DLD1 (cell line): ENCODE results near the gene KAT6B.
"Not testable (repeated sequence)": the region's sequence is repeated elsewhere in the genome, so short reads cannot be mapped to it uniquely, and the experiment has no call there.

ENCODE experiments used
- in situ Hi-C: cut with HindIII; loops from 2 replicates; pipeline ENCODE4 v1.10.0; 2017; ENCODE audit warnings: low sequenced_read_pairs

KAT6B gene

DNA sequence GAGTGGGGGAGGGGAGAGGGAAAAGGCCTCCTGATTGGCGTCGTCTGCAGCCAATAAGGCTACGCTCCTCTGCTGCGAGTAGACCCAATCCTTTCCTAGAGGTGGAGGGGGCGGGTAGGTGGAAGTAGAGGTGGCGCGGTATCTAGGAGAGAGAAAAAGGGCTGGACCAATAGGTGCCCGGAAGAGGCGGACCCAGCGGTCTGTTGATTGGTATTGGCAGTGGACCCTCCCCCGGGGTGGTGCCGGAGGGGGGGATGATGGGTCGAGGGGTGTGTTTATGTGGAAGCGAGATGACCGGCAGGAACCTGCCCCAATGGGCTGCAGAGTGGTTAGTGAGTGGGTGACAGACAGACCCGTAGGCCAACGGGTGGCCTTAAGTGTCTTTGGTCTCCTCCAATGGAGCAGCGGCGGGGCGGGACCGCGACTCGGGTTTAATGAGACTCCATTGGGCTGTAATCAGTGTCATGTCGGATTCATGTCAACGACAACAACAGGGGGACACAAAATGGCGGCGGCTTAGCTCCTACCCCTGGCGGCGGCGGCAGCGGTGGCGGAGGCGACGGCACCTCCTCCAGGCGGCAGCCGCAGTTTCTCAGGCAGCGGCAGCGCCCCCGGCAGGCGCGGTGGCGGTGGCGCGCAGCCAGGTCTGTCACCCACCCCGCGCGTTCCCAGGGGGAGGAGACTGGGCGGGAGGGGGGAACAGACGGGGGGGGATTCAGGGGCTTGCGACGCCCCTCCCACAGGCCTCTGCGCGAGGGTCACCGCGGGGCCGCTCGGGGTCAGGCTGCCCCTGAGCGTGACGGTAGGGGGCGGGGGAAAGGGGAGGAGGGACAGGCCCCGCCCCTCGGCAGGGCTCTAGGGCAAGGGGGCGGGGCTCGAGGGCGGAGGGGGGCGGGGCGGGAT is at the start of gene KAT6B:
KAT6B (plus strand) TSS at position 459 of the 903 bp plus-strand sequence. CDS start 16,258 bp downstream, outside the sequence.
- in situ Hi-C loops, result no loop called here

DNA sequence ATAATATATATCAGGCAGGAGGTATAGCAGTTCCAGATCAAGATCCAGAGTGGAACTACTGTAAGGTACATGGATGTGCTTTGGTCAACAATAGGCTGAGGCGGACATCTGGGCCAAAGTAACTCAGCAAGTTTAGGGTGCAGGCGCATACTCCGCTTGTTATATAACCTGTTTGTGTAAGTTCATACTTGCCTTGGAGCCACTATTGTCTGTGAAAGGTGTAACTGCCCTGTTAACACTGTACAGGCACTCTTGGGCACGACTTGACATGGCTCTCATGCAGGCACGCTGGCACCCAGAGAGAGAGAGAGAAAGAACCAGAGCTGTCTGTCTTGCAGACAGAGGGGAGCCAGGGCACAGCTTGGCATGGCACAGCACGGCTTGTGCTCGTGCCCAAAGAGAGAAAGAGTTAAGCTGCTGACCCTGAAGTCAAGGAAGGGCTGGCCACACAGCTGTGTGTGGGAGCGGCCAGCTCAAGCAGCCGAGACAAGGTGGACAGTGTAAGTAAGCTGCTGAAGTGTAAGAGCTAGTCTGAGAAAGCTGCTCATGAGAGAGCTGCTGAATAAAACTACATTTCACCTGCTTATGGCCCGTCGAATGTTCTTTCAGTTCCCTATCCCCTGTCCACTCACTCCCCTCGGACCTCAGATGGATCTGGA is 47.8 kb upstream of the KAT6B start:
- in situ Hi-C loops, result no loop called here

DNA sequence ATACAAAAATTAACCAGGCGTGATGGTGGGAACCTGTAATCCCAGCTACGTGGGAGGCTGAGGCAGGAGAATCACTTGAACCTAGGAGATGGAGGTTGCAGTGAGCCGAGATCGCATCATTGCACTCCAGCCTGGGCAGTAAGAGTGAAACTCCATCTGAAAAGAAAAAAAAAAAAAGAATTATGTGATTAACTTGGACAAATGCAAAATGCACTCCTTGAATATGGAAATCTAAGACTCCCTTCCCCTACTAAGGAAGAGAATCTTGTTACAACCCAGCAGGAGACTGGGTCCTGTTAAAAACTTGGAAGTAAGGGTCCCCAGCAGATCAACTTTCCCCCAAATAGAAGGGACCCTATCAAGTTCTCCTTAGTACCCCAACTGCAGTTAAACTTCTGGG is 44.5 kb upstream of the KAT6B start:
- in situ Hi-C loops, result not testable (repeated sequence)

DNA sequence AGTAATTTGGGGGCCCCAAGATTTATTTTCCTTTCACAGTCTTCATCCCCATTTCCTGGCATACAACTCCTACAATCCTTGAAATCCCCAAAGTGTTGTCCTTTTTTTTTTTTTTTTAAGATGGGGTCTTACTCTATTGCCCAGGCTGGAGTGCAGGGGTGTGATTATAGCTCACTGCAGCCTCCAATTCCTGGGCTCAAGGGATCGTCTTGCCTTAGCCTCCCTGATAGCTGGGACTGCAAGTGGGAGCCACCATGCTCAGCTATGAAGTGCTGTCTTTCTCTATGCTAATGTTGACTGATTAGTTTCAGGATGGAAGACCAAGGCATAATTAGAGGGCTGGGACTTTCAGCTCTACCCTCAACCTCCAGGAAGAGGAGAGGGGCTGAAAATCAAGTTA is 41.9 kb upstream of the KAT6B start:
- in situ Hi-C loops, result no loop called here

DNA sequence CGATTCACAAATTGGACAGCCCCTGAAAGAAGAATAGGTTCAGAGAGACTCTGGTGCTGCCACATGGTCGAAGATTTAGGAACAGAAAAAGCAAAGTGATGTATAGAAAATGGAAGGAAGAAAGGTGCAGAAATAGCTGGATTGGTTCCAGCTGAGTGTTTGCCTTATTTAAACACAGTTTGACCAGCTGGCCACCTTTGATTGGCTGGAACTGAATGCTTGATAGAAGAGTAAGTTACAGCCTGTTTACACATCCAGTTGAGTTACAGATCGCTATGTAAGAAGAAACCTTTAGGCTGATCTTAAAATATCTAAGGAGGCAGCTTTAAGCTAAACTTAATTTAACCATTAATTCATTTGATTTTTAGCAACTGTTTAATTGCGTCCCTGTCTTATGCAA is 40.3 kb upstream of the KAT6B start:
- in situ Hi-C loops, result no loop called here

DNA sequence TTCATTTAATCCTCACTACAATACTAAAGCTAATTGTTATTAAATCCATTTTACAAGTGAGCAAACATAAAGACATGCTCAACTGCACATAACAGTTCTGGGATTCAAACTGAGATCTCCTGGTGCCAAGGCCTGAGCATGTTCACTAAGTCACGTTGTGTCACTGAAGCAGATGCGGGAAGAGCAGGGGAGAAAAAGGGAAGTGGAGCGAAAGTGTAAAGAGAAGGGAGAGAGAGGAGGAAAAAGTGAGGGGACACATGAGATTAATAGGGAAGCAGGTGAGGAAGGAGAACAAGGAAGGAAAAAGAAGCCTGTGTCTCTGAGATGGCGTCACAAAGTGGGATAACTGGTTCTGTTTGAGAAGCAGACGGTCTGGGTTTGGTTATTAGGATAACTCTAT is 38.9 kb upstream of the KAT6B start:
- in situ Hi-C loops, result no loop called here

DNA sequence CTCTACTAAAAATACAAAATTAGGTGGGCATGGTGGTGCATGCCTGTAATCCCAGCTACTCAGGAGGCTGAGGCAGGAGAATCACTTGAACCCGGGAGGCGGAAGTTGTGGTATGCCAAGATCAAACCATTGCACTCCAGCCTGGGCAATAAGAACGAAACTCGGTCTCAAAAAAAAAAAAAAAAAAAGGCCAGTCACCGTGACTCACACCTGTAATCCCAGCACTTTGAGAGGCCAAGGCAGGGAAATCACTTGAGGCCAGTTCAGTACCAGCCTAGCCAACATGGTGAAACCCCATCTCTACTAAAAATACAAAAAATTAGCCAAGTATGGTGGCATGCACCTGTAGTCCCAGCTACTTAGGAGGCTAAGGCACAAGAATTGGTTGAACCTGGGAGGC is 34.4 kb upstream of the KAT6B start:
- in situ Hi-C loops, result not testable (repeated sequence)

DNA sequence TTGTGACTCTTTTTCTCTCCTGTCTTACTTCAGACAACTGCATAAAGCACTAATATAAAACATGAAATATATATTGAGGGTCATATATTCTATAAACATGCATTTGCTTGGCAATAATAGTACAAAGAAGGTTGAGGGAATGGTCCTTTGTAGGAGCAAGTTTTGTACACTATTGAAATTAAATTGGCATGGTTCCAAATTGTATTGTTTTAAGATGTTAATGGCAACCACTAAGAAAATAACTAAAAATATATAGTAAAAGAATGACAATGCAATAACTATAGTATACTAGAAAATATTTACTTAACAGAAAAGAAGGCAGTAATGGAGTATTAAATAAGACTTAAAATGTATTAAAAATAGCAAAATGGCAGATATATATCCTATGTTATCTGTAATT is 33.7 kb upstream of the KAT6B start:
- in situ Hi-C loops, result no loop called here

DNA sequence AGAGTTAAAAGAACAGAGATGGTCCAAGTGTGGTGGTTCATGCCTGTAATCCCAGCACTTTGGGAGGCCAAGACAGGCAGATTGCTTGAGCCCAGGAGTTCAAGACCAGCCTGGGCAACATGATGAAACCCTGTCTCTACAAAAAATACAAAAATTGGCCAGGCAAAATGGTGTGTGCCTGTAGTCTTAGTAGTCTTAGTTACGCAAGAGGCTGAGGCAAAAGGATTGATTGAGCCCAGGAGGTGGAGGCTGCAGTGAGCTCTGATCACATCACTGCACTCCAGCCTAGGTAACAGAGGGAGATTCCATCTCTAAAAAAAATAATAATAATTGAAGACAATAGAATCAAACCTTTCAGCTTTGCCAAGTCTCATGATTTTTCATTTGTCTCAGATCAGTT is 33.2 kb upstream of the KAT6B start:
- in situ Hi-C loops, result not testable (repeated sequence)

DNA sequence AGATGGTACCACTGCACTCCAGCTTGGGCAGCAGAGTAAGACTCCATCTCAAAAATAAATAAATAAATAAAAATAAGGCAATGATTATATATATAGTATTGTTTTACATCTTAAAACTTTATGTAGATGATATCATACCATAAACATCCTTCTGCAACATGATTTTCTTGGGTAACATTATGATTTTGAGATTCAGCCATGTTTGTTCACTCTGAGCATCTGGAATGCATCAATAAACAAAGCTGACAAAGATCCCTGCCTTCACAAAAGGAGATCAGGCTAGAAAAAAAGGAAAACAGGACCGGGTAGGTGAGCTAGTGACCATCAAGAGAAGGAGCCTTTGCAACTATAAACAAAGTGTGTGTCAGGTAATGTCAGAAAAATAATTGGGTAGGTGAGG is 31.9 kb upstream of the KAT6B start:
- in situ Hi-C loops, result no loop called here

DNA sequence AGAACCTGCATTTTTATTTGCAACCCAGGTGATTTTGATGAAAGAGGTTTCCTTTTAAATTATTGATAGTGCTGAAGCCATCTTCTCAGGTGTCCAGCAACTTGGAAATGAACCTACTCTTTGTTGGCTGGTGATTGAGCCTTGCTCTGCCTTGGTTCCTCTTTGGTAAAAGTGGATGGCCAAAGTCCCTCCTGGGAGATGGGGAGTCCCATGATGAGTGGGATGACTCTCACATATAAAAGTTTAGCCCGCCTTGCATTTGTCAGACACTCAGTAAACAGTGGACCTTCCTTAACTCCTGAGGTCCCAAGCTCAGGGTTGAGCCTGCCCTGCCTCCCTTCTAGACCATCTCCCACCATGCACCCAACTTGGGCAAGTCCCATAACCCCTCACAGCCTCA is 28.9 kb upstream of the KAT6B start:
- in situ Hi-C loops, result no loop called here

DNA sequence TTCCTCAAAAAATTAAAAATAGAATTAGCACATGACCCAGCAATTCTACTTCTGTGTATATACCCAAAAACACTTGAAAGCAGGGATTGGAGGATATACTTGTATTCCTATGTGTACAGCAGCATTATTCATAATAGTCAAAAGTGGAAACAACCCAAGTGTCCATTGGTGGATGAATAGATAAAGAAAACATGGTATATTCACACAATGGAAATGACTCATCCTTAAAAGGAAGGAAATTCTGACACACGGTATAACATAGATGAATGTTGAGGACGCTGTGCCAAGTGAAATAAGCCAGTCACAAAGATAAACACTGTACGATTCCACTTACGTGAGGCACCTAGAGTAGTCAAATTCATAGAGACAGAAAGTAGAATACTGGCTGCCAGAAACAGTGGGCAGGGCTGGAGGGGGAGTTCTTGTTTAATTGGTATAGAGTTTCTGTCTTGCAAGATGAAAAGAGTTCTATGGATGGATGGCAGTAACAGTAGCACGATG is 26.6 kb upstream of the KAT6B start:
- in situ Hi-C loops, result no loop called here

DNA sequence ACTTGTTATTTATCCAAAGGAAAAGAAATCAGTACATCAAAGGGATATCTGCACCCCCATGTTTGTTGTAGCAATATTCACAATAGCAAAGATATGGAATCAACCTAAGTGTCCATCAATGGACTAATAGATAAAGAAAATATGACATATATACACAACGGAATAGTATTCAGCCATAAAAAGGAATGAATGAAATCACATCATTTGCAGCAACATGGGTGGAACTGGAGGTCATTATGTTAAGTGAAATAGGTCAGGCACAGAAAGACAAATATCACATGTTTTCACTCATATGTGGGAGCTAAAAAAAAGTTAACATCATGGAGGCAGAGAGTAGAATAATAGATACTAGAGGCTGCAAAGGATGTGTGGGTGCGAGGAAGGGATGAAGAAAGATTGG is 25.0 kb upstream of the KAT6B start:
- in situ Hi-C loops, result no loop called here

DNA sequence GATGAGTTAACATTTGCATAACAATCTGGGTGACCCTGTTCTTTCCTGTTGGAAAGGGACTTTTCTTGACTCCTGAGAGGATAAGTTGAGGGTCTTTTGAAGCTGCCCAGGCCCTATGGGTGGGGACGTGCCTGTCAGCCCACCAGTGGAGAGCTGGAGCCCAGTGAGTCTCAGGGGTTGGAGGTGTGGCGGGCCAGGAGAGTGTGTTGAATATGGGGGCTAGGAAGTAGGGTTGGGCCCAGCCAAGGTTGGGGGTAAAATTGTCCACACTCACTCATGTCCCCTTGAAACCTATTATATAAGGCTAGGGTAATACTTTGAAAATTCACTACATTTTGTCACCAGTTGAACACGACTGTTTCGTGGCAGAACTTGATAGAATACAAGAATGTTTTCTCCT is 17.9 kb upstream of the KAT6B start:
- in situ Hi-C loops, result no loop called here

DNA sequence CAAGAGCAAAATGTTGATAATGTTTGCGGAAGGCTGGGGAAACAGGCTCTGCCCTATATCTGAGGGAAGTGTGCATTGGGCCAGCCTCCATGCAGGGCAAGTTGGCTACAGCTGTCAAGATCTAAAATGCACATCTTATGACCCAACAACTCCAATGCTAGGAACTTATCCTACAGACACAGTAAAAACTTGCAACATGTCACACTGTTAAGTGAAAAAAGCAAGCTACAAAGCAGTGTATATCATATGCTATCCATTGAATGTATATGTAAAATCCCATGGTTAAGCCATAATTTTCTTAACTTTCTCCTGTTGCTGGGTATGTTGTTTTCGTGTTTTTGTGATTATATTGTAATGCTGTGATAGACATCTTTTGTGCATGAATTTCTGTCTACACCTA is 16.3 kb upstream of the KAT6B start:
- in situ Hi-C loops, result no loop called here

DNA sequence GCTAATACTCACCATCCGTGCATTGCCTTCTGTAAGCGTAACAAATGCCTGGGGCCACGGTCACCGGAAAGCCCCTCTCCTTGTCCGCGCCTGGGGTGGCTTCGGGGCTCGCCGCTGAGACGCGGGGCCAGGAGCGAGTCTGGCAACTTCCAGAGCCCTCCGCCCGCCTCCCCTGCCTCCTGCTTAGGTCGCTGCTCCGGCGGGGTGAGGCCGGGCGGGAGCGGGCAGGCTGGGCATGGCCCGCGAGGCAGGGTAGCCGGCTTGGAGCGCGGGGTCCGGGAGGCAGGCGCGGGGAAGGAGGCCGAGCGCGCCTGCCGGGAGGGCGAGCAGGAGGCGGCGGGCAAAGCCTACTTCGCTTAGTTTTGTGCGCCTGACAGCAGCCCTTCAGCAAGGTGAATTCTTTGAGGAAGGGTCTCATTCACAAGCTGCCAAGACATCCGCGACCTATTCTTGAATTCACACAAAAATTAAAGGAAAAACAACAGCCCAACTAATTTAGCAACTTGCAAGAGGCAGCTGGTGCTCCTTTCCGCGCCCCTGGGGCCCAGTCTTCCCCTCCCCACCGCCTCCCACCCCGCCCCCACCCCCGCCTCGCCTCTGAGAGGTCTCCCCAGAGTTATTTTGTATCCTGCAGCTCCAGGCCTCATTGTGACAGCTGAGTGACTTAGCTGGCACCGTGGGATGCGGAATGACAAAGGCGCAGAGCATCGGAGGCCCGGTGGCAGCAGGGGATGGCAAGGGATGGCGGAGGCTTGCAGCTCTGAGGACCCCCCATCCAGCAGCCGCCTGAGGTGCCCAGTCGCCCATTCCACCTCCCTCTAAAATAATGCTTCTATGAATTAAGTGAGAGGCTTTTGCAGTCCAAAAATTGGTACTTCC is 12.8 kb upstream of the KAT6B start:
- in situ Hi-C loops, result no loop called here

DNA sequence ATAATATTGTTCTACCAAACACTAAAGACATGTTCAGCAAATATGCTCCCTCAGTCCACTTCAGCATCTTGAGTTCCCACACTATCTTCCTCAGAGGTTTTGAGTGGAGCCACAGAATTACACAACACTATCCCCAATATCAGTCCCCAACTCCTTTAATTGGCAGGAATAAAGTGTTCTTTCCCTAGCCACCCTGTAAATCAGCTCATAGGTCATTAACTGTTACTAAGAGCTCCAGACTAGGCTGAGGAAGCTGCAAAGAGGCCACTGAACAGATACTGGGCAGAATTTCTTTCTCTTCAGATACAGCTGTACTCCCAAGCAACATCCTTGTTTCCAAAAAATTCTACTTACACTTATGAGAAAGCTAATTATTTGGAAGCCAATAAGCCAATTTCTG is 11.6 kb upstream of the KAT6B start:
- in situ Hi-C loops, result no loop called here

DNA sequence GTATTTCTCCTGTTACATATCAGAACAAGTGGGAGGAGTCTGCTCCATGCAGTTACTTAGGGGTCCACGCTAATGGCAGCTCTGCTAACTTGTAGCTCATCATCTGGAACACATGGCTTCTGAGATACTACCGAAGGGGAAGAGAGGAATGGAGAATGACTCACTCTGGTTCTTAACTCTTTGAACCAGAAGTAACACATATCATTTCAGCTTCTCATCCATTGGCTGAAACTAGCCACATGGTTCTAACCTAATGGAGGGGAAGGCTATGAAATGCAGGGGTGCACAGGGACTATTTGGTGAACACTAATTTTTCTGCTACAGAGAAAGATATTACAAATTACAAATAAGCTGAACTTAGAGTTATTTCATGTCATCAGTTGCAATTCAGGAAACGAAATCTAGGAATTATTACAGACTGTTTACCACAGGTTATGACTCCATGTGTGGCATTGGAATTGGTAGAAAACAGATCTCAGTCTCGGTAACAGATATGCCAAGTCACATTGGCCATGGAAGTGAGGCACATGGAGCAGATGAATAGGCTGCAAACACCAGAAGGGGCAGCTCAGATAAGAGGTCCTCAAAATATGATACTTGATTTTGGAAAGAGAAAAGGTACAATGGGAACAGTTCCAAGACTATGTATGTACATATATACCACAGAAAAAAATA is 9.4 kb upstream of the KAT6B start:
- in situ Hi-C loops, result no loop called here

DNA sequence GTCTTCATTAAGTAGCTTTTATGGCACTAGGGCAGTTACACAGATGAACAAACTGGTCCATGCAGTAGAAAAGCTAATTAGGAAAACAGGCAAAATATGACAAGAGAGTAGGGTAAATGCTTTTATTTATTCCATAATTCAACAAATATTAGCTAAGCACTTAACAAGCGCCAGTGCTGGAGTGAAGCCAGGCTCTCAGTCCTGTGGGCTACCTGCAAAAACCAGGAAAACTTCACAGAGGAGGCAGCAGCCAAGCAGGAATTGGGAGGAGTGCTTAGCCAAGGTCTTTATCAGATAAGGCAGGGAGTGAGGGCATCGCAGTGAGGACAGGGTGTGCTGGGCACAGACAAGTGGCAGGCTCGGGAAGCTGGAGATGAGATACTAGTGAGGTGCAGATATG is 4.9 kb upstream of the KAT6B start:
- in situ Hi-C loops, result no loop called here

DNA sequence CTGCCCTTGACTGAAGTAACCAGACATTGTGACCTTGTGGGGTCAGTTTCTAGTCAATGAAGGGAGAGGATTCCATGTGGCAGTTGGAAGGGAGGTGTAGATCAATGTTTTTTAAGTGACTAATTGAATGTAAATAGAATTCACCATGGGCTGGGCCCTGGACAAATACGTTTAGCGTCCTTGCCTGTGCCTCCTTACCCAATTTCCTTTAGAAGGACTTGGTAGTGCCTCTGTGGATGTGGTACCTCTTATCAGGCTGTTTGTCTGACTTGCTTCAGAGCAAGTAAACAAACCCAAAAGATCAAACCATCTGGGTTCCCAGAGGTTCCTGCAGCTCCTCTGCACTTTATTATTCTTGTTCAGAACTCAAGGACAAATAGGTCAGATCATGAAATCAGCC is 4.3 kb upstream of the KAT6B start:
- in situ Hi-C loops, result no loop called here
